GM11168 (cell line): ENCODE data around the gene CNTRL.
"Not testable (repeated sequence)": the region's sequence is repeated elsewhere in the genome, so short reads cannot be mapped to it uniquely, and the experiment has no call there.

Experiments used
- in situ Hi-C: fragments of 300-500 bp; cut with MboI; formaldehyde crosslinking; loops from one replicate; pipeline ENCODE4 v1.12.0; 2022; ENCODE audit warnings: low sequenced_read_pairs; ENCODE audit not compliant: unreplicated experiment

Gene CNTRL

DNA sequence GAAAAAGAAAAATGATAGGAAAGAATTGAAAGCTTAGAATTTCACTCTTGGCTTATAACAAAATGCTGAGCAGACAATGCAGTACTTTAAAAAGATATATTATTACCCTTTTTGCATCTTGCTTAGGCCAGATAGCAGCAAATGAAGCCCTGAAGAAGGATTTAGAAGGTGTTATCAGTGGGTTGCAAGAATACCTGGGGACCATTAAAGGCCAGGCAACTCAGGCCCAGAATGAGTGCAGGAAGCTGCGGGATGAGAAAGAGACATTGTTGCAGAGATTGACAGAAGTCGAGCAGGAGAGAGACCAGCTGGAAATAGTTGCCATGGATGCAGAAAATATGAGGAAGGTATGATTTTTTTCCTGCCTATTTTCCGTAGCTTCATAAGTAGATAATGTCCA is 50.8 kb downstream of the CNTRL start:
- in situ Hi-C loops, result no loop called here

DNA sequence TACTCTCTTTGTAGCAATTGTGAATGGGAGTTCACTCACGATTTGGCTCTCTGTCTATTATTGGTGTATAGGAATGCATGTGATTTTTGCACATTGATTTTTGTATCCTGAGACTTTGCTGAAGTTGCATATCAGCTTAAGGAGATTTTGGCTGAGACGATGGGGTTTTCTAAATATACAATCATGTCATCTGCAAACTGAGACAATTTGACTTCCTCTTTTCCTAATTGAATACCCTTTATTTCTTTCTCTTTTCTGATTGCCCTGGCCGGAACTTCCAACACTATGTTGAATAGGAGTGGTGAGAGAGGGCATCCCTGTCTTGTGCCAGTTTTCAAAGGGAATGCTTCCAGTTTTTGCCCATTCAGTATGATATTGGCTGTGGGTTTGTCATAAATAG is 54.6 kb downstream of the CNTRL start:
- in situ Hi-C loops, result not testable (repeated sequence)

DNA sequence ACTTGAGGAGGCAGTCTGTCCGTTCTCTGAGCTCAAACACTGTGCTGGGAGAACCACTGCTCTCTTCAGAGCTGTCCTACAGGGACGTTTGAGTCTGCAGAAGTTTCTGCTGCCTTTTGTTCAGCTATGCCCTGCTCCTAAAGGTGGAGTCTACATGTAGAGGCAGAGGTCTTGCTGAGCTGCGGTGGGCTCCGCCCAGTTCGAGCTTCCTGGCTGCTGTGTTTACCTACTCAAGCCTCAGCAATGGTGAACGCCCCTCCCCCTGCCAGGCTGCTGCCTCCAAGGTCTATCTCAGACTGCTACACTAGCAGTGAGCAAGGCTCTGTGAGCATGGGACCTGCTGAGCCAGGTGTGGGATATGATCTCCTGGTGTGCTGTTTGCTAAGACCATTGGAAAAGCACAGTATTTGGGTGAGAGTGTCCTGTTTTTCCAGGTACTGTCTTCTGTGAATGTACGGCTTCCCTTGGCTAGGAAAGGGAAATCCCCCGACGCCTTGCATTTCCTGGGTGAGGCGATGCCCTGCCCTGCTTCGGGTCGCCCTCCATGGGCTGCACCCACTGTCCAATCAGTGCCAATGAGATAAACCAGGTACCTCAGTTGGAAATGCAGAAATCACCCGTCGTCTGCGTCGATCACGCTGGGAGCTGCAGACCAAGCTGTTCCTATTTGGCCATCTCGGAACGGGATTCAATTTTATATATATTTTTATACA is 58.5 kb downstream of the CNTRL start:
- in situ Hi-C loops, result no loop called here

DNA sequence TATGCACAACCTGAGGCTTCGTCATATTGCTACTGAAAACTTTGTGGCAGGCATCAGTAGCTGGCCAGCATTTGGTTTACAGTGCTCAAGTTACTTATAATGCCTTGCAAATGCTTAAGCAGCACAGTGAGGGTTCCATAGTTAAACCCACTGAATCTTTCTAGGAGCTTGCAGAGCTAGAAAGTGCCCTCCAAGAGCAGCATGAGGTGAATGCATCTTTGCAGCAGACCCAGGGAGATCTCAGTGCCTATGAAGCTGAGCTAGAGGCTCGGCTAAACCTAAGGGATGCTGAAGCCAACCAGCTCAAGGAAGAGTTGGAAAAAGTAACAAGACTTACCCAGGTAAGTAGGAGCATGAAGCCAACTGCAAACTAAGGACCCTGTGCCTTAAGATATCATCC is 60.9 kb downstream of the CNTRL start:
- in situ Hi-C loops, result no loop called here

DNA sequence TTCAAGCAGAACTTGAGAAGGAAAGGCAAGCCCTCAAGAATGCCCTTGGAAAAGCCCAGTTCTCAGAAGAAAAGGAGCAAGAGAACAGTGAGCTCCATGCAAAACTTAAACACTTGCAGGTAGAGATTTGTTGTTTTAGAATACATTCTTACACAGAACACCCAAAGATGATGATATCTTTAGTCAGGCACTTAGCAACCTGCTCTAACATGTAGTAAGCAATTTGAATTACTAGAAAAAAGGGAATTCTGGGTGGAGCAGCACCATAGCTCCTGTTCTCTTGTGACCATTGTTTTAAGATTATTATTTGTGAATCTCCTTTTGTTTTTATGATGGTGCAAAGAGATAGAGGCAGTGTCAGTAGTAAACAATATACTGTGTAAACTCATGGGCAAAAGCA is 63.8 kb downstream of the CNTRL start:
- in situ Hi-C loops, result no loop called here

DNA sequence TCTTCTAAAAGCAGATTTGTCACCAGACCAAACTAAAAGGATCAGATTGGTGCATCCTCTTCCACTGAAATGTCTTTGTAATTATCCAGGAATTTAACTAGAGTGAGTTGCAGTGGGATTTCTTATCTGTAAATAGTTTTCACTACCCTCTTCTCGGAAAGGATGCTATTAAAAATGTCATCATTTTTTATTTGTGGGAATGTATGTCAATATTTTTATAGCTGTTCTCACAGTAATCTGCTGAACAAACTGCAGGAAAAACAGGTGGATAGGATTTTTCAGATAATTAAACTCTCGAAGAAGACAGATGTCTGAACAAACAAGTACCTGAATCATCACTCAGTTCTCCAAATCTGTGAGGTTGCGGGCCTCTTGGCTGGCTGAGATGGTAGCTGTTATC is 64.2 kb downstream of the CNTRL start:
- in situ Hi-C loops, result no loop called here

DNA sequence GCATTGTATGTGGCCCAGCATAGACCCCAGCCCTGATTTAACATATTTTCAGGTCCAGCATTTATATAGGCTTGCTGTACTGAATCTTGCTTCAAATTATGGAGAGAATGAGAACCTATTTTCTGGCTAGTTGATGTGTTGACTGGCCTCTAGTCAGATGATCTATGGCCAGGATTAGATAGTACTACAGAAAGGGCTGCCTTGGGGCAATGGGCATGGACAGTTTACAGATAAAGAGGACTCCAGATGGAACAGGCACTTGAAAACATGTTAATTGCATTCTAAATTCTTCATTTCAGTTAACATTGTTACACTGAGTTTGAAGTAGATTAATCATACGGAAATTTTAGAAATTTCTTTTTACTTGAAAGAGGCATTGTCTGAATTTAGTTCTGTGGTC is 65.4 kb downstream of the CNTRL start:
- in situ Hi-C loops, result no loop called here

DNA sequence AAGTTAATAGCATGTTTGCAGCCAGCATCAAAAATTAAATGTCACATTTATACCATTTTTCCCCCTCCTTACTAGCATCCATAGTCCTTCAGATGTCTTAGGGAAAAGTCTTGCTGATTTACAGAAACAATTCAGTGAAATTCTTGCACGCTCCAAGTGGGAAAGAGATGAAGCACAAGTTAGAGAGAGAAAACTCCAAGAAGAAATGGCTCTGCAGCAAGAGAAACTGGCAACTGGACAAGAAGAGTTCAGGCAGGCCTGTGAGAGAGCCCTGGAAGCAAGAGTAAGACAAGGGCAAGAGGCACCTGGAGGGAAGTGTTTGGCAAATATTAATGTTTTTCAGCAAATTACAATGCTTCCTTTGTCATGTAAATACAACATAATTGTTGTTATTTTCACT is 66.6 kb downstream of the CNTRL start:
- in situ Hi-C loops, result no loop called here

DNA sequence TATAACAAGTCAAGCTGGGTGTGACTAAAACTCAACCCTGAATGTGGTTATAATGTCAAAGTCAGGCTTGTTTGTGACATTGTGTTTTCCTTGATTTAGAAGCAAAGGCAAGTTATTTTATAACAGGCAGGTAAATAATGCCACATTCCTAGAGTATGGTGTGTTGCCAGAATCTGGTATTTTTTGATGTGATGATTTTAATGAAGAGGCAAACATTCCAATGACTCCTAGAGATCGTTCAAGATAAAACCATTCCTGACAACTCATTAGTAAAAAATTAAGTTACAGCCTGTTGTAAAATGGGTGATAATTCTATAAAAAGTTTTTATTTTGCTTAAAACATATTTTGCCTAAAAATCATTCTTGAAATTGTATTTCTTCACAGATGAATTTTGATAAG is 67.0 kb downstream of the CNTRL start:
- in situ Hi-C loops, result no loop called here

DNA sequence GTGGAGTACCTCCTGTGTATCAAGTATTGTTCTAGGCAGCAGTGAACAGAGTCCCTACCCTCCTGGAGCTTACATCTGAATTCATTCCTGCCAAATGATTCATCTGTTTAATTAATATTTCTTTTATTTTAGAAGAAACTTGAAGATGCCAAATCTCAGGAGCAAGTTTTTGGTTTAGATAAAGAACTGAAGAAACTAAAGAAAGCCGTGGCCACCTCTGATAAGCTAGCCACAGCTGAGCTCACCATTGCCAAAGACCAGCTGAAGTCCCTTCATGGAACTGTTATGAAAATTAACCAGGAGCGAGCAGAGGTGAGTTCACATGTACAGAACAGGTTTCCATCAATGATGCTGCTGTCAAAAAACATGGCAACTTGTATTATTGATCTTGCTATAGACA is 69.0 kb downstream of the CNTRL start:
- in situ Hi-C loops, result no loop called here

DNA sequence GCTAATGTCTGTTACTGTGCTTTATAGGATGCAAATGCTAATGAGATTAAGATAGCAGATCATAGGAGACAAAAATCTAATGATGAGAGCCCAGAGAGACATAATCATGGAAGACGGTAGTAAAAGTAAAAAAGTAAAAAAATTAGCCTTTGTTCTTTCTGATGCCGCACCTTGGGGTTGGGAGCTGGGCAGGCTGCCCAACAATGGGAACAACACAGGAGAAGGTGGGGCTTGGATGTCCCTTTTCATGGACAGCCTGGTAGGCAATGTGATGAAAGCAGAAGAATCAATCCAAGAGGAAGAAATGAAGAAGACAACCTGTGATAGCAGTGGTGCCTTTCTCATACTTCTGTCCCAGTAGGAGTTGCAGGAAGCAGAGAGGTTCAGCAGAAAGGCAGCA is 69.7 kb downstream of the CNTRL start:
- in situ Hi-C loops, result no loop called here

DNA sequence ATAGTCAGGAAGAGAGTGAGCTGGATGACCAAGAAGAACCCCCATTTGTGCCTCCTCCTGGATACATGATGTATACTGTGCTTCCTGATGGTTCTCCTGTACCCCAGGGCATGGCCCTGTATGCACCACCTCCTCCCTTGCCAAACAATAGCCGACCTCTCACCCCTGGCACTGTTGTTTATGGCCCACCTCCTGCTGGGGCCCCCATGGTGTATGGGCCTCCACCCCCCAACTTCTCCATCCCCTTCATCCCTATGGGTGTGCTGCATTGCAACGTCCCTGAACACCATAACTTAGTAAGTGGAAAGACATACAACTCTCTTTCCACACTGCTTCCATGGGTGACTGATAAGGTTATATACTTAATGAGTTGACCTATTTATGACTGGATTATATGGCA is 75.4 kb downstream of the CNTRL start:
- in situ Hi-C loops, result no loop called here

DNA sequence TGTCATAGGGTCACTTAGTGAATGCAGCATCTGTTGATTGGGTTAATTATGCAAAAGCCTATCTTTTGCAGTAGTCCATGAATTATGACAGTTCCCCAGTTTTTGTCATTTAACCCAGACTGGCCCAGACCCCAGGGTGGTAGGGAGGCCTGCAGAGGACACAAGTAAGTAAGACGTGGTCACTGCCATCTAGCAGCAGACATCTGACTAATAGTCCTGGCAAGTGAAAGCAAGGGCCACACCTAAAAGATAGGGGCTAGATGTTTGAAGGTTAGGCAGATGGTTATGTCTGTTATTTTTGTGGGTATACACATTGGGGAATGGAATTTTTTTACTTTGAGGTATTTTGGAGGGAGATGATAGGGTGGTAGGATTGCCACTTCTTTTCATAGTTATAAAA is 78.9 kb downstream of the CNTRL start:
- in situ Hi-C loops, result no loop called here

DNA sequence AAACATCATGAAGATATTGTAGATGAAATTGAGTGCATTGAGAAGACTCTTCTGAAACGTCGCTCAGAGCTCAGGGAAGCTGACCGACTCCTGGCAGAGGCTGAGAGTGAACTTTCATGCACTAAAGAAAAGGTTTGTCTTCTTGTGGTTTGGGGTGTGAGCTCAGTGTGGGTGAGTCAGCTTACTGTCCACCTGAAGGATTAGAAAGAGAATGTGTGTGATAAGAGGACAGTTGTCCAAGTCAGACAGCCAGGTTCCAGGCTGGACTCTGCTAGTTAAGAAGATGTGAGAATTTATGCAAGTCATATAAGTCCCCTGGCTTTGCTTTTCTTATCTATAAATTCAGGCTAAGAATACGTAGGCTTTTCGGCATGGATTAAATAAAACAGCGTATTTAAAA is 80.0 kb downstream of the CNTRL start:
- in situ Hi-C loops, result no loop called here

DNA sequence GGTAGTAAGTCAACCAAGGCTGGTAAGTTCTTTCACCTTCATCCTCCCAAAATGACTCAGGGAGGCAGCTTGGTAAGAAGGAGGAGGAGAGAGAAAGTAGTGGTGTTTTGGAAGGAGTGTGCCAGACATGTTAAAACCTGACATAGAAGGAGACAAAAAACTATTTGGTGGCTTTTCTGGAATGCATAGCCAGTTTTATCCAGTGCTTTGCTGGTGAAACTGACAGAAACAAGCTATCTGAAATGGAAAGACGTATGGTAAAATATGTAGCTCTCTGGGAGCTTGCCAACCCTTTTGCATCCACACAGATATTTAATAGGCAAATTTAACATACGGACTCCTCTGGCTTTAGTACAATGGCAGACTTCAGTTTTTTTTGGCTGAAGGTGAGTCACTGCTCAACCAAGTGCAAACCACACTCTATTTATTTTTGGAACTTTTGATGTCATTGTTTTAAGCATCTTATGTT is 81.5 kb downstream of the CNTRL start:
- in situ Hi-C loops, result no loop called here

DNA sequence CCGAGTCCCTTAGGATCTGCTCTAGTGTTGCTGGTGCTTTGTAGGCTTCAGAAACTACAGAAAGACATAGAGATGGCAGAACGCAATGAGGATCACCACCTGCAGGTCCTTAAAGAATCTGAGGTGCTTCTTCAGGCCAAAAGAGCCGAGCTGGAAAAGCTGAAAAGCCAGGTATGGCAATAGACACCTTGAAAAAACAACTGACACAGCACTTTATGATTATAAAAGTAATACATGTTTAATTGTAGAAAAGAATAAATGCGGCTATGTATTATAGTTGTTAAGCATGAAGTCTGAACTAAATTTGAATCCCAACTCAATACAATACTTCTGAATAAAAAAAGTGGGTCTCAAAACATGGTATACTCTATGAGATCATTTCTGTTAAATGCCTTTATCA is 83.2 kb downstream of the CNTRL start:
- in situ Hi-C loops, result no loop called here

DNA sequence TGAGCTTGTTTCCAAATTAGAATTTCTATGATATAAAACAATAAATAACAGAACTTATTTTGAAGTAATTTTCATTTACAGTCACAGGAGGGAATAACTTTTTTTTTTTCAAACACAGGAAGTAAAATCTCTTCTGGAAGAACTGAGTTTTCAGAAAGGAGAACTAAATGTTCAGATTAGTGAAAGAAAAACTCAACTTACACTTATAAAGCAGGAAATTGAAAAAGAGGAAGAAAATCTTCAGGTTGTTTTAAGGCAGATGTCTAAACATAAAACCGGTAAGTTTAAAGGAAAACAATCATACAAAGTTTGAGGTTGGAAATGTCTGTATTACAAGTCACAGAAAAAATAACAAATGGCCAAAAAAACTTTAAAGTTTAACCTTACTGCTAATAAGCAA is 85.3 kb downstream of the CNTRL start:
- in situ Hi-C loops, result no loop called here

DNA sequence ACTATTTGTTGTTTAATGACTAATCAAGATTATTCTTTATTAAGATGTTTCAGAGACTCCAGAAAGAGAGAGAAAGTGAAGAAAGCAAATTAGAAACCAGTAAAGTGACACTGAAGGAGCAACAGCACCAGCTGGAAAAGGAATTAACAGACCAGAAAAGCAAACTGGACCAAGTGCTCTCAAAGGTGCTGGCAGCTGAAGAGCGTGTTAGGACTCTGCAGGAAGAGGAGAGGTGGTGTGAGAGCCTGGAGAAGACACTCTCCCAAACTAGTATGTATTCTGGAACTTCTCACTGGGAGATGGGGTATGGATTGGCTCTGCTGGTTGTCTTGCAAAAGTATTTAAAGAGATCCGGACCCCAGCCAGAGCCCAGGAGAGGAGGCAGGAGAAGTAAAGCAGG is 93.3 kb downstream of the CNTRL start:
- in situ Hi-C loops, result no loop called here

DNA sequence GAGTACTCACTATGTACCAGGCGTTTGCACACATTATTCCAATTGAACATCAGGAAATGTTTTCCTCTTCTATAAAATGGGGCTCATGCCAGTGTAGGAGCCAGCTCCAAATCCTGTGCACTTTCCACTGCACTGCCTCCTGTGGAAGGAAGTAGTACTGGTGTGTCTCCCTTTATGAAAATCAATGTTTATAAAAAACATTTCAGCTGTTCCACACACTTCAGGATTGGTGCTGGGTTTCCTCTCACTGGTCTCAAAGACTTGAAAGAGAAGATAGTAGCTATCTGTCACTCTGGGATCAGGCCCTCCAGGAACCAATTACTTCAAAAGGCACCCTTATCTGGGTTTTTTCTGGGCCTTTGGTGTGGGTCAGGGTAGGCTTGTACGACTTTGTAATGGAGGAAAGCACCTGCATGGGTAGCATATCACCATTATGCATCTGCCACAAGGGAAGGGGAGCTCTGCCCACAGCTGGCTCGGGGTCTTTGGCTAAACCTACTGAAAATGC is 94.4 kb downstream of the CNTRL start:
- in situ Hi-C loops, result no loop called here

DNA sequence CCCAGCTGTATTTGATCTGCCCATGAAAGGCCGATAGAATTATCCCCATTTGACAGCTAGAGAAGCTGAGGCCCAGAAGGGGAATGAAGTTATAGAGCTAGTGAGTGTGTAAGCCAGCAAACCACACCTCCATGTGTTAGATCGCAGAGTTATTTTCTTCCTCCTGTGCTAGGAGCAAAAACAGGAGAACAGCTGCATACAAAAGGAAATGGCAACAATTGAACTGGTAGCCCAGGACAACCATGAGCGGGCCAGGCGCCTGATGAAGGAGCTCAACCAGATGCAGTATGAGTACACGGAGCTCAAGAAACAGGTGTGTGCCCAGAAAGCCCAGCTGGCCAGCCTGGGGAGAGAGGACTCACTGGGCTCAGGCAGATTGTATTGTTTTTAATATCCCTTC is 96.5 kb downstream of the CNTRL start:
- in situ Hi-C loops, result no loop called here

DNA sequence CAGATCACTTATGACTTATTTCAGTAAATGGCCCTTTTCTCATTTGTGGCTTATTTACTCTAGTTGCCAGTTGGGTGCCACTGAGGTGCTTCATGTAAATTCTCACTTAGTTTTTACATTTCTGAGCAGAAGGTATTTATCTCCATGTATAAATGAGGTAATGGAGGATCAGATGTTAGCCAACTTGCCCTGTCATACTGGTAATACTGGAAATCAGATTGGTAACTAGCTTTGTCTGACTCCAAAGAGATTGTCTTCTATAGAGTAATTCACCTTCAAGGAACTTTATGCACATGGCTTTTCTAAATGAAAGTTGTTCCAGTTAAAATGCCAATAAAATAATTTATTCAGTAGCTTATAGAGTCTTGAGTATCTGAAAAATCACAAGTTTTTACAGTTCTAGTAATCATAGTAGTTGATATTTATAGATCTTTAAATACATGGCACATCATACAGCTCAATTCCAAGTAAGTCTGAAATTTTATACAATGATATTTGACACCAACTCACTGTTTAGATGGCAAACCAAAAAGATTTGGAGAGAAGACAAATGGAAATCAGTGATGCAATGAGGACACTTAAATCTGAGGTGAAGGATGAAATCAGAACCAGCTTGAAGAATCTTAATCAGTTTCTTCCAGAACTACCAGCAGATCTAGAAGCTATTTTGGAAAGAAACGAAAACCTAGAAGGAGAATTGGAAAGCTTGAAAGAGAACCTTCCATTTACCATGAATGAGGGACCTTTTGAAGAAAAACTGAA is 98.2 kb downstream of the CNTRL start:
- in situ Hi-C loops, result no loop called here

DNA sequence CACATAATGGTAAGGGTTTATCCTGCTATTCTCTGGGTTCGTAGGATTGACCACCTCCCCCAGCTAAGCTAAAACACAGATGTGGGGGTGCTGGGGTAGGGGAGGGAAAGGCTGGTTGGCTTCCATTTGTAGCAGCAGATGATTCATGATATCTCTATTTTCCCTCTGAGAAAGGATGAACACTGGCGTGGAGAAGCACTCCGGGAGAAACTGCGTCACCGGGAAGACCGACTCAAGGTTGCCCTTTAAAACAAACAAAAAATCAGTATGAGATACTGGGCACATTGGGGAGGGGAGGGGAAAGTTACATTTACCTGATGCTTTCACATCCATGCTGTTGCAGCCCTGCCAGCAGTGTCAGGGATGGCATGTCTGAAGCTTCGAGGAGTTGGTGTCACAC is 98.7 kb downstream of the CNTRL start:
- in situ Hi-C loops, result no loop called here
